Stimulated activated CD4-positive, alpha-beta T cell treated with anti-CD3 and anti-CD28 coated beads, Interleukin-15, amount 100 ng/mL, for 1 hour (primary cell): ENCODE data around the gene ADAMTS8.

Source experiments
- DNase-seq, 2 donors: peaks; one replicate each; pipeline ENCODE4 v3.0.0-alpha.2; 2020; ENCODE audit warnings: low read depth in 1 of 2, low spot score in 1 of 2

ADAMTS8 gene

DNA sequence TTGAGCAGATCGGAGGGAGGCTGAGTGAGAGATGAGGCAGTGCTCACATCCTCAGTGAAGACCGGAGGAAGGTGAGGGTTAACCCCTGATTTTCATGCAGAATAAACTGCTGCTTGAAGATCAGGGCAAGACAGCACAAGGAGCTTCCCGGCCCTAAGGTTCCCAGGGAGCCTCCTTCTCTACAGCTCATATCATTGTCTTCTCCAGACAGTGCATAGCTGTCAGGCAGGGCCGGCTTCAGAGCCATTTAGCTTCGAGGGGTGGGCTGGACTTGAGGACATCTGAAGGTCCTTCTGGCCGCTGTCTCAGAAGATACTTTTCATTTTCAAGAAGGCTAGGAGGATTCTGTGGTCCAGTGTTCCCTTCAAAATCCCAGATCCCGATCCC is 7.2 kb downstream of the ADAMTS8 start:
- no peak for DNase-seq

DNA sequence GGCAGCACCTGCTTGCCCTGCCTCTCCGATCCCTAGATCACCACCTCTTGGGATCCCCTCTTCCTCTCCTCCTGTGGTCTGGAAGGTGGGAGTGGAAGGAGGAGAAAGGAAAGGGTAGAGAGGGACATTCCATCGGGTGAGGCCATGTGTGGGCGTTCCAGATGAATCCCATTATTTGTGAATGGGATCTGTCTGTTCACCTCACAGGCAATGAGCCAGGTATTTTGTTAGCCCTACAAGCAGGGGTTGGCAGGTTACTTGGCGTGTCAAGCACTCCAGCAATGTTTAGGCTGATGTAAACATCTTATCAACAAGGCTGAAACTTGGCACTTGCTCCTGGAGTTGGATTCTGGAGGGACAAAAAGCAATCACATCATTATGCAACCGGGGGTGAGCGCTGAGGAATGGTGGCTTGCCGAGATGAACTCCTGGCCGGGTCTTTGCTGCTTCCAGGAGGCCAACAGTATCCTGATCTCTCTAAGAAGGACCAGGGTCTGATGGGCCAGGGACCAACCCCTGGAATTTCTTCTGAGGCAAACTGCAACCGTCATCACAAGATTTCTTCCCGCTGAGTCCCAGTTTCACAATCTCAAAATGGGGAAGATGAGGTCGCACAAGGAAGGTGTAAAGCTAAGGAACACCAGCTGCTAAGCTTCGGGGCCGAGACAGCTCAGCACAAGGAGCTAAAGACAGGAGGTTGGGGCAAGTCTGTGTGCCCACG is 7.8 kb downstream of the ADAMTS8 start:
- no peak for DNase-seq

DNA sequence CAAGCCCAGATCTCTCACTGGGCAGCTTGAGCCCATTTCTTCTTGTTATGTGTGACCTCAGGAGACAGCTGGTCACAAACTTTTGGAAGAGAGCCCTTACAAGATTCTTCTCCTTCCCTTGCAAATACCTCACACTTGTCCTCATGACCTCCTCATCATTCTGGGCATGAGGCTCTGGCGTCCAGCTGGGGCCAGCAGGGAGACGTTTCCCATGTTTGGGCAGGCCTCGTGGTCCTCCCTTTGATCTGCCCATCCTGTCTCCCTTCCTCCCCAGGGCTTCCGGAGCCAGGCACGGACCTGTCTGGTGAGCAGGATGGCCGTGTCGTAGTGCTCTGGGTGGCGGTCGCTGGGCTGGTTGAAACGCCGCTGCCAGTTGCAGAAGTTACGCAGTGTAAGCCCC is 9.7 kb downstream of the ADAMTS8 start:
- no peak for DNase-seq

DNA sequence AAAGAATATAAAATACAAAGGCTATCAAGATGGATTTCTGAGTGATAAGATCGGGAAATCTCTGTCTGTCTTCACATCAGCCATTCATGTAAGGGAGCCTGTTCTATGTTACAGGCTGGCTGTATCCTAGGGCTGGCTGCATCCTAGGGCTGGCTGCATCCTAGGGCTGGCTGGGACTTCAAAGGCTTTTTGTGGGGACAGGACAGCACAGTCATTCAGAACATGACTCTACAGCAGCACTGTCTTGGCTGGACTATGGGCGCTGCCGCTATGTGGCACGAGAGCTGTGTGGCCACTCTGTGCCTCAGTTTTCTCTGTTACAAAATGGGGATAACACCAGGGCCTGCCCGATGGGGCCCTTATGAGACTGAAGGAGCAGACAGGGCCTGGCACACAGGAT is 10.2 kb downstream of the ADAMTS8 start:
- no peak for DNase-seq

DNA sequence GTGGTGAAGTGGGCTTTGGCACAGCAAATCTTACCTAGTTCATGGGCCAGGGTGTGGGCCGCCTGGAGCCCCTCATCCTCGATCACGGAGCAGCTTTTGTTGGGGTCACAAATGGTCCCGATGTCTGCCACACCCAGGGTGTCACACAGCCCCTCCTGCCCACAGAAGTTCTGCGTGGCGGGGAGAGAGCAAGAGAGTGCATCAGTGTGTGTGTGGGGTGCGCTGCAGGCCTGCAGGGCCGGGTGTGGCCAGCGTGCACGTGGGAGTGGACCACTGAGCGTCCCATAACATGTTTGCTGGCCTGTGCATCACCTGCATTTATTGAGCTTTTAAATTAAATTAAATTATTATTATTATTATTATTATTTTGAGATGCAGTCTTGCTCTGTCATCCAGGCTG is 11.5 kb downstream of the ADAMTS8 start:
- no peak for DNase-seq

DNA sequence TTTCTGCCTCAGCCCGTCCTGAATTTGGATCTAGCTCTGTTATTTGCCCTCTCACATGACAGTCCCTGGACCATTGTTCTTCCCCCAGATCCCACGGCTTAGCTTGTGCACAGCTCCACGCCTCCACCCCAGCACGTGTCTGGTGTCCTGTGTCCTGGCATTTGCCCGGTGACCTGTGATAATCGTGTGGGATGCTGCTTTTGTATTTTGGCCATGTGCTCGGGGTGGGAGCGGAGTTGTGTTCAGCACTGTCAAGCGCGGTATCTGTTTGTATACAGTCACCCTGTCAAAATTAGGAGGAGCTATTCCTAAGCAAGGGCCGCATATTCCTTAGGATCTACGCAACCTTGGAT is 11.9 kb downstream of the ADAMTS8 start:
- DNase-seq, result no peak

DNA sequence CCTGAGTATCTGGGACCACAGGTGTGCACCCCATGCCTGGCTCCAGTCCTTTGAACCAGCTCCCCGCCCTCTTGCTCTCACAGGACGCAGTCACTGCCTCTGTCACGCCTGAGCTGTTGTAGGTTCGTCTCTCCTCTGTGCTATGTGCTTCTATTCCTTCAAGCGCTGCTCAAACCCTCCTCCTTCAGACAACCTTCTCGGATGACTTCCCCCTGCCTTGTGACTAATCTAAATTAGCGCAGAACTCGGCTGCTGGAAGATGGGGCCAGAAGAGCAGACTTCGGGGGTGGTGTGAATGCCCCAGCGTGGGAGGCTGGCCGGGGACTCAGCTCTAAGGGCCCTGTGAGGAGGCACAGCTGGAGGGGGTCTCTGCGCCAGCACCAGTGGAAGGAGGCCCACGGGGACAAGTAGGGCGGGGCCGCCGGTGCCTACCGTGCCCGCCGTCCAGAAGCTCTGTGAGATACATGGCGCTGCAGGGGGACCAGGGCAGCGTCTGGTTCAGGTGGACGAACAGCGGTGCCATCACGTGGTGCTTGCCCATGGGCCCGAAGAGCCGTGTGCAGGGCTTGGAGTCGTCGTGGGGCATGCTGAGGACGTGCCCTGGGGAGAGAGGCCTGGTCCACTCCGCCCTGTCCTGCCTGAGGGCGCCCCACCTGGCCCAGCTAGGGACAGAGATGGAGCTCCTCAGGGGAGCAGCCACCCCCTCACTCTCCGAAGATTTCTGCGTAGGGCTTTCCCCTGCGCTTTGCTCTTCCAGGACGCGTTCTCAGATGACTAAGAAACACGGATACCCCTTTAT is 12.5 kb downstream of the ADAMTS8 start:
- no peak for DNase-seq

DNA sequence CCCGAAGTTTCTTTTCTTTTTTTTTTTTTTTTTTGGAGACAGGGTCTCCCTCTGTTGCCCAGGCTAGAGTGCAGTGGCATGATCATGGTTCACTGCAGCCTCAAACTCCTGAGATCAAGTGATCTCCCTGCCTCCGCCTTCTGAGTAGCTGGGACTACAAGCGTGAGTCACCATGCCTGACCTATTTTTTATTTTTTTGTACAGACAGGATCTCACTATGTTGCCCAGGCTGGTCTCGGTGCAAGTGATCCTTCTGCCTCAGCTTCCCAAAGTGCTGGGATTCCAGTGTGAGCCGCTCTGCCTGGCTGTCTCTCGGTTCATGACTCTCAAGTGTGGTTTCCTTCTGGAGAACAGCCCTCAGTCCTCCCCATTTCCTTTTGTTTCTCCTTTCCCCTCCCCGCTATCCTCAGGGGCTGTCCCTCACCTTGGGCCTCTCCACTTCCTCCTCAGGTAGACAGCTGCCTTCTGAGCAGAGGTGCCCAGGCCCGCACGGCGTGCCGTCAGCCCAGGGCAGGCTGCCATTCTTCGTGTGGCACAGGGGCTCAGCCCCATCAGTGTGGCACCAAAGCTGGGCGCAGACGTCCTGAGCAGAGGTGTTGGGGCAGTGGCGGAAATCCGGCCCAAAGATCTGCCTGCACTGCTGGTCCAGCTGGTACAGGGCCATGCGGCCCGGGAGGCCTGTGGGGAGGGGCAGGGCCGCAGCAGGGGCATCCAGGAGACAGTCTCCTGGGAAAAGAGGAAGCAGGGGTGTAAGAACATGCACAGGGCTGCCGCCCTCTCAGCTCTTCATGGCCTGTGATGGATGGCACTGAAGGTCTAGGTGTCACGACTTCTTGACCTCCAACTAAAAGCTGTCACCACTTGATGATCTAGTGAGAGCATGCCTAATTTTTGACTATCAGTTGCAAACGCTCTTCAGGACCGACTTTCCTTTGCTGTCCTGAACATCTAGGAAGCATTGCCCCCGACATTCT is 14.0 kb downstream of the ADAMTS8 start:
- no peak for DNase-seq

DNA sequence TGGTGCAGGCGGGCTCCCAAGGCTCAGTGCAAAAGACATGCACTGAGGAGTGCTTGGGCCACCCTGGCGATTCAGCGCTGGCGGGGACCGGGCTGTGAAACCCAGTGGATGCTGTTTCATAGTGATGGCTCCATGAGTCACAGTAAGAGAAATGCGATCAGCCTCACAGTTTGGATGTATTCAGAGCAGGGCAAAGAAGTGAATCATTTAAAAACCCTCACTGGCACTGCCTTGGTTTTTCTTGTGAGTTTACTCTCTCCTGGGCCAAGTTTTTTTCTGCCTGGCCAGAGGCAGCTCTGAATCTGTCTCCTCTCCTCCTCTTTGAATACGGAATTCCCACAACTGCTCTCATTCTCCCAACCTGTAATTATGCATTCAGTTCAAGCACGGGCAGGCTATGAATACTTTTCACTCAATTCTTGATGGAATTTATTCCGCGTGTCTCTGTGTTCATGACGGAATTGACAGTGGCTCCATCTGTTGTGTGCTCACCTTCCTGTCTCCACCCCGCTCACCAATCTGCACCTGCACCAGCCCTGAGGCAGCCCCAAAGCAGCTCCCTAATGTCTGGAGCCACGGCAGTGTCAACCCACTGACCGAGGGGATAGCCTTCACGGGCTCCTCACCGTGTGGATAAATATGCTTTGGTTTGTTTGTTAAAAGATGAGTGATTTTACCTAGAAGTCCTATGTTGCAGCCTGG is 14.9 kb downstream of the ADAMTS8 start:
- DNase-seq, result no peak

DNA sequence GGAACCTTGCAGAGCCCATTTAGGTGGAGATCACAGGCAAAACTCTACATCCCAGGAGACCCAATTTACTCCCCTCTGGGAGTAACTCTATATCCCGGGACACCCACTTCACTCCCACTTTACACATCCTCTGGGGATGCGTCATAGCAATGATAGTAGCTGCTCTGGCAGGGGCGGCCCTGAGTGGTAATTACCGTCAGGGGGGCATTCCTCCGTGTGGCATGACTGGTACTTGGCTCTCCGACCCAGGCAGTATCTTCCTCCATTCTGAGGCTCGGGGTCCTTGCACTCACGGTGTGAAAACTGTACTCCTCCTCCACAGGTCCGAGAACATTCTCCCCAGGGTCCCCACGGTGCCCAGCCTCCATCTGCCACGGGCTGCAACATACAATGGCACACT is 17.2 kb downstream of the ADAMTS8 start:
- no peak for DNase-seq

DNA sequence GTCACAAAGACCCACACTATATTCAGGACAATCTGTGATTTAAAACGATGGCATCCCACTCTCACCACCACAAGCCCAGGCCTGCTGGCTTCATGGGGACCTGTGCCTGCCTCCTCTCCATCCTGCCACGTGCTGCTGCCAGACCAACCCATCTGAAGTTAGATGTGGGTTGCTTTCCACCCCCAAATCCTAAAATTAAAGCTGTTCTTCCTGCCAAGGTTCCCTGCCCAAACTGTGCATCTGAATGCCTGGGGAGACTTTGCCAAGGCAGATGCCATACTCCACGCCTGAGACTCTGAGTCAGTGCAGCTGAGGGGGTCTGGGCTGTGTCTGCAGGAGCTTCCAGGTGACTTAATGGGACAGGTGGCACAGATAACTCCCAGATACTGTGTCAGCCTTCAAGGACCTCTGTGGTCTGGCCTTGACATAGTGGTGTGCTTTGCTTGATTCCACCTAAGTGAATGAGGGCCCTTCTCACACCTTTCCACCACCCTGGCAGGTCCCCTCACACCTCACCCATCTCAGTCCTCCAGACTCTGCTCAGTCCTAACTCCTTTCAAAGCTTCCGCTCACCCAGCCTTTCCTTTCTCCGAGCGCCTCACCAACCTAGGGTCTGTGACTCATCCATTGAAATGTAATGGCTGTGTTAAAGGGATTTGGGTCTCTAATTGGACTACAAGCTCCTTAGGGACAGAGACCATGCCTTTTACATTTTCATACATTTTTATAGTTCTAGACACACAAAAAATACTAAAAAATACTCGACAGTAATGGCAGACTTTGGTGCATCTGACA is 18.6 kb downstream of the ADAMTS8 start:
- no peak for DNase-seq

DNA sequence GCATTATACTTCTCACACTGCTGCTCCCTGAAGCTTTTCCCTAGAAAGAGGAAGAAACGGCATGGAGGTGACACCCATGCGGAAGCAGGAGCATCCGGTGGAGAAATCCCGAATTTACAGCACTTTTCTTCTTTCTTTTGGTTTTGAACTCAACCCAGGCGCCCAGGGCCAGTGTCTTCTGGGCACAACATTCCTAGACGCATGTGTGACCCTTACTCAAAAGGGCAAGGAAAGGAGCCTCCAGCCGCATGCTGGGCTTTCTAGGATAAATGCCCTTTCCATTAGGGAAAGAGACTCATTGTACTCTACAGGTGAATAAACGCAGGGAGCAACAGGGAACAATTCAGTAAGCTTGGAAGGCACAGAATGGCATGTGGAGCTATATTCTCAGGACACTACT is 19.5 kb downstream of the ADAMTS8 start:
- DNase-seq, result no peak

DNA sequence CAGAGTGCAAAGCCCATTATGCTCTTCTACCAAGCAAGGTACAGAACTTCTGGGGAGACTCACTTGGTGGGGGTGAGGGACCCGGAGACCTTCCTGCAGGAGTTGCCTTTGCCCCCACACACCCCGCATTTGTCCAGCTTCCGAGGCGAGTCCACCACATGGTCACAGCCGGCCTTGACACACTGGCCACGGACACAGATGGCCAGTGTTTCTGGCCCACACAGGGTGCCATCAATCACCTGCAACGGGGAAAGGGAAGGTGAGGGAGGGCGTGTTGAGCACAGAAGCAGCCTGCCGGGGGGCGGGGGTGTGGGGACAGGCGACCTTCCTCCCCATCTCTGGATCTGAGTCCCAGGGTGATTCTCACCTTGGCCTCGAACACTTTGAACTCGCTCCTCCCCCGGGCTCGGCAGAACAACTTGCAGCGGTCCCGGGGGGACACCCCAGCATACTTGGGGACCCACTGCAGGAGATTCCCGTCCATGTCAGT is 20.0 kb downstream of the ADAMTS8 start:
- DNase-seq, result no peak

DNA sequence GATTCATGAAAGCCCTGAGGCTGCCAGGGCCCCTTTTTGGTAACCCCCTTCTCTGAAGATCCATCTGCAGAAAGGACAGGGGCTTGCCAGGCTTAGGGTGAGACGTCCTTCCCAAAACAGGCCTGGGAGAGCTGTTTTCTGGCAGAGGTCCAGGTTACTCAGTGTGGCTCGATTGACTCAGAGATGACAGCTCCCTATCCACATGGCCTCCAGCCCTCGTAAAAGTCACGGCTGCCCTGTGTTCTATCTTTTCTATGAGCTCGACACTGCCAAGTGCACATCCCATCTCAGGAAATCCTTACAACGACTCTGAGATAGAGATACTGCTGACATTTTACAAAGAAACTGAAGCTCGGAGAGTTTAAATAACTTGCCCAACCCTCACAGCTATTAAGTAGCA is 20.4 kb downstream of the ADAMTS8 start:
- DNase-seq, result no peak

DNA sequence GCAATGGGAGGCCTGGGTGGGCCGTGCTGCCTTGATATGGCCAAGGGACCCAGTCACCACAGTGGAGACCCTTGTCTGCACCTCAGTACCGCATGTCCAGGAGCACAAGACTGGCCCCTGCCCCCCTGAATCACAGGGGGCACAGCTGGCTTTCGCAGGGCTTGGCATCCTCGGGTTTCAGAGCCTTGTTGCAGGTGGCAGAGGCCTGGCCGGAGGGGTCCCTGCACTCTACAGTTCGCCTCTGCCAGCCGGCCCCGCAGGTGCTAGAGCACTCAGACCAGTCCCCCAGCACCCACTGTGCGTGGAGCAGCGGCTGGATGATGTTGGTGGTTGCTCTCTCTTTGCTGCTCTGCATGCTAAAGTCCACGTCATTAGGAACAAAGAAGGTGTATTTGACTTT is 23.0 kb downstream of the ADAMTS8 start:
- no peak for DNase-seq

DNA sequence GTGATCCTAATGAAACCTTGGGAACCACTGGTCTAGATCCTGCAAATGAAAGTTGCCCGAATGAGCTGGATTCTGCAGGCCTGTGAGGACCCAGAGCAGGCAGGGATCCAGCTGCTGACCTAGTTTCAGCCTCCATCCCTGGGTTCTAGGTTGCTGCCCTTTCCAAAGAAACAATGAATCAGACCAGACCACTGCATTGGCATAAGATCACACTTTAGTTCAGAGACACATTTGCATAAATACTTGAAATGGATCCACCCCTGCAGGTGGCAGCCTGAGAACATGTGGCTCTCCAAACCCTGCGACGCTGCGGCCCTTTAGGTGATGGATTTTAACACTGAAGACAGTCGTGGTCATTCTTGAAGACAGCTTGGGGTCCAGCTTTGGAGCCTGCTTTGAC is 23.7 kb downstream of the ADAMTS8 start:
- DNase-seq, result no peak

DNA sequence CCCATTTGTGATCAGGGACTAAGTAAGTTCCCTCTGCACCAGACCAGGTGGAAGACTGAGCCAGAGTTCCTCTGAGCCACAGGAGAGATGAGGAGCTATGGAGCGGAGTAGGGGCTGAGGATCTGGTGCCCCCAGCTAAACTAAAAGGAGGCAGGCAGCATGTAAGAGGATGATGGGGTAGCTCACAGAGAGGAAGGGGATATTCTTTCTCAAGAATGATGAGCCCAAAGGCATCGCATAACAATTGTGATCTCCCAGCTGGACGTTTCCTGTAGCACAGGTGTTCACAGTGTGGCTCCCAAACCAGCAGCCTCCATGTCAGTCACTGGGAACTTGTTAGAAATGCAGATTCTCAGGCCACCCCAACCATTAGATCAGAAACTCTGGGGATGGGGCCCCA is 24.4 kb downstream of the ADAMTS8 start:
- no peak for DNase-seq

DNA sequence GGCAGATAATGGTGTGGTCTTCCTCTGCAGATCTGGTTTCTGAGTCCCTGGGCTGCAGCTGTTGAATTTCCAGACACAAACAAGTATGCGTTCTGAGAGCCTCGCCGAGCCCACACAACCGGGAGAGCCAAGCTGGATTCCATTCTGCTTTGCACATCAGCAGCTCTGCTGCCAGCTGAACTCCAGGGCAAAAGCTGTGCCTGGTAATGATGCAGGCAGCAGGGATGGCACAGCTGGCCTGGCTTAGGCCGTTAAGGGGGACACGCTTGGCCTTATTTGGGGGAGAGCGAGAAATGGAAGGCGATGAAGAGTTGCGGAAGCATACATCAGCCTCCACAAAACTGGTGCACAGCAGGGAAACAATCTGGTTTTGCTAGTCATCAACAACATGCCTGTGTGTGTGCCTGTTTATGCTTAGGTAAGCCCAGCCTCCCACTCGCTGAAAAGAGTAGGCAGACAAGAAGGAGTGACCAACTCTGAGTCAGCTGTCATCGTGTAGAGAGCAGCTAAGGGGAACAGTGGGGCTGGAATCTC is 25.1 kb downstream of the ADAMTS8 start:
- DNase-seq, result no peak

DNA sequence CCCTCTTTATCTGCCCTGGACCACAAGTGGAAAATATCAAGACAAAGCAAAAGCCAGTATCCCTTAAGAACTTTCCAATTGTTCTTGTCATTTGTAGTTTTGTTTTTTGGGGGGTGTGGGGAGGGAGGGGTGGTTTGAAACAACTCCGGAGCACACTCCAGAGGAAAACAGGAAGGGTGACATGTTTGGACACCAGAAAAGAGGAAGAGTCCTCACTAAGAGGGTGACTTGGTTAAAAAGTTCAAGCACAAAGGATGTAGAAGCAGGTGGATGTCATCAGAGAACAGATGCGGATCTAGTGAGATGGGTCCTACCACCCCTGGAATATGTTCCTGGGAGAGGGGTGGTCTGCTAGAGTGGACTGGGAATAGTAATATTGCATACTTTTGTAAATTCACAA is 25.8 kb downstream of the ADAMTS8 start:
- DNase-seq, result no peak
